T47D (cell line): ENCODE data around the gene STIM2.

Experiments used
- DNase-seq, 2 experiments: peaks; one replicate each; pipeline versions ENCODE4 v3.0.0 to v3.0.0-alpha.2; 2011 to 2012; ENCODE audit warnings: low read depth in 1 of 2, low spot score in 1 of 2
- JUND ChIP-seq: IDR thresholded peaks from 2 replicates; pipeline ENCODE4 v1.6.1; 2012; ENCODE audit warnings: low read depth
- in situ Hi-C: cut with HindIII; loops from 2 replicates; pipeline ENCODE4 v1.10.0; 2016; ENCODE audit warnings: low sequenced_read_pairs, low pct_unique_long_range_greater_than_20kb

The STIM2 gene

GRCh38 chr4:26938516-26938915 lies 77.9 kb downstream of the STIM2 start:
- in situ Hi-C loops = no loop called here
- no peak for DNase-seq
- TF ChIP-seq JUND = no peak

- DNase-seq = no peak
- no peak for TF ChIP-seq JUND
- in situ Hi-C loops = no loop called here
Measured at GRCh38 chr4:26941951-26942350, 81.3 kb downstream of the STIM2 start.

GRCh38 chr4:26942871-26943270 lies 82.2 kb downstream of the STIM2 start:
- no peak for TF ChIP-seq JUND
- DNase-seq = no peak
- in situ Hi-C loops = no loop called here

GRCh38 chr4:26943391-26943790 lies 82.8 kb downstream of the STIM2 start:
- in situ Hi-C loops = no loop called here
- no peak for TF ChIP-seq JUND
- DNase-seq = no peak

DNA sequence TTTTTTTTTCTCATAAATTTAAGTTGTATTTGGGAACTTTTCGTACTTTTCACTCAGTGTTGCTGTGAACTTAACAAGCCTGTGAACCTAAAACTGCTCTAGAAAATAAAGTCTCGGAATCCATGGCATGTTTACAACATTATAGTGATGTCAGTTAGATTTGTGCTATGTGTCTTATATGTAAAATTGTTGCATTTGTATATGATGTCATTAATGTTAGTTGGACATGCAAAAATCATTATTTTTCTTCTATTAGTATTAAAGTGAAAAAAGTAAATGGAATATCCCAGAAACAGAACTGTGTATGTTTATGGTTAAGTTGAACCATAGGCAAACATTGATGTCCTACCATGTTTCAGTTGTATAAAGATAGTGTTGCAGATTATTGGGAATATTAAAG lies 85.2 kb downstream of the STIM2 start:
- in situ Hi-C loops = no loop called here
- no peak for DNase-seq
- no peak for TF ChIP-seq JUND

DNA sequence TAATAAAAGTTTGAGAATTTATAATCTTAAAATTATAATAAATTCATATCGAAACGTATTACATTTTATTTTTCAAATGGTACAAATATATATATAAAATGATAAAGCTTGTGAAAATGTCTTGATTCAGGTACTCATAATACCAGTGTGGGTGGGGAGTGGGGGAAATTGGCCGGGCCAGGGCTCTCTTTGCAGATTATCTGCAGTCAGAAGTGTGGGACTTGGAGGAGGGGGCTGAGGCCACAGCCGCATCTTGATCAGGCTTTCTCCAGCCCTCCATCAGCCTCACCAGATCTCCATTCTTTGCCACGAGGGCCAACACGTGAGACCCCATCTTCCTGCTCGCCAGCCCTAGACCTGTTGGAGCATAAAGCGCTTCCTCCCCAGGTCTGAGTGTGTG lies 86.7 kb downstream of the STIM2 start:
- in situ Hi-C loops = no loop called here
- no peak for TF ChIP-seq JUND
- no peak for DNase-seq

GRCh38 chr4:26950446-26950845 lies 89.8 kb downstream of the STIM2 start:
- no peak for DNase-seq
- no peak for TF ChIP-seq JUND
- in situ Hi-C loops = no loop called here

- no peak for DNase-seq
- in situ Hi-C loops = no loop called here
- no peak for TF ChIP-seq JUND
Measured at GRCh38 chr4:26952891-26953290, 92.2 kb downstream of the STIM2 start.

- DNase-seq = no peak
- in situ Hi-C loops = no loop called here
- no peak for TF ChIP-seq JUND
Measured at GRCh38 chr4:26953366-26953765, 92.7 kb downstream of the STIM2 start.

DNA sequence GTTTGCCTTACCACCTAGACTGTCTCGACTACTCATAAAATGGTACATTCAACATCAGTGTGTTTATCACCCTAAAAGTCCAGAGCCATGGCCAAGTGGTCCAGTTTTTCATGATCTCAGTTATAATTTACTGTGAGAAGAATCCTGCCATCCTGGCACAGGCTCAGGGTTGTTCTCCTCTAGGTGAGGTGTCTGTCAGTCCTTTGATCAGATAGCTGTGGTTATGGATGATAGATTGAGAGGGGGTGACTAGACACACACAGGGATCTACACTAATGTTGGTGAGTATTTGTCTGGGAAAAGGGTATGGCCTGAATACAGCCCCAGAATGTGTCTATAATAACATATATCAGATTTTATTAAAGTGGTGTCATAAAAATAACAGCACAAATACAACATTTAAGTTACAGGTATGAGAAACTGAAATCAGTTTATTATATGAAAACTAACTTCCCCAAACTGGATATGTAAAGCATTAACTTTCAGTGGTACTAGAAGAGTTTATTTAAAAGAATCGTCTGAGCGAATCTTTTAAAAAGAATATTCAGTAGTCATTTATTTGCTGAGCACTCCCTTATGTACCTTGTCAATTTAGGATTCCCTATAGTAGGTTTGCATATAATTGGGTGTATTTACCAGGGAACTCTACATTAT lies 93.3 kb downstream of the STIM2 start:
- DNase-seq = no peak
- in situ Hi-C loops = no loop called here
- TF ChIP-seq JUND = no peak

DNA sequence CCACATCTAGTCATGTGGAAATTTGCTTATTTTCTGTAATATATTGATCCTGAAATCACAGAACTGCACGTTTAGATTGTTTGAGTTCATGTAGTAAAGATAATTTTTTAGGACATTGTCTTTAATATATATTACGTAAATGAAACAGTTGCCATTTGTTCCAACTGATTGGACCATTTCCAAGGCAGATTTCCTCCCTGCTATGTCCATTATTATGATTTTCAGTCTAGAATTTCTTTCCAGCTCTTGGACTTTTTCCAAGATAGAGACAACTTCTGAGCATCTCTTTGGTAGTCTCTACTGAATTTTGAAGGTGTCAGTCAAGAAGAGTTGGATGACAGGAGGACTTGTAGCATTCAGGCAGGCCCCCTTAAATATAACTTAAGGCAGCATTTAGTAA lies 94.6 kb downstream of the STIM2 start:
- in situ Hi-C loops = no loop called here
- no peak for TF ChIP-seq JUND

DNA sequence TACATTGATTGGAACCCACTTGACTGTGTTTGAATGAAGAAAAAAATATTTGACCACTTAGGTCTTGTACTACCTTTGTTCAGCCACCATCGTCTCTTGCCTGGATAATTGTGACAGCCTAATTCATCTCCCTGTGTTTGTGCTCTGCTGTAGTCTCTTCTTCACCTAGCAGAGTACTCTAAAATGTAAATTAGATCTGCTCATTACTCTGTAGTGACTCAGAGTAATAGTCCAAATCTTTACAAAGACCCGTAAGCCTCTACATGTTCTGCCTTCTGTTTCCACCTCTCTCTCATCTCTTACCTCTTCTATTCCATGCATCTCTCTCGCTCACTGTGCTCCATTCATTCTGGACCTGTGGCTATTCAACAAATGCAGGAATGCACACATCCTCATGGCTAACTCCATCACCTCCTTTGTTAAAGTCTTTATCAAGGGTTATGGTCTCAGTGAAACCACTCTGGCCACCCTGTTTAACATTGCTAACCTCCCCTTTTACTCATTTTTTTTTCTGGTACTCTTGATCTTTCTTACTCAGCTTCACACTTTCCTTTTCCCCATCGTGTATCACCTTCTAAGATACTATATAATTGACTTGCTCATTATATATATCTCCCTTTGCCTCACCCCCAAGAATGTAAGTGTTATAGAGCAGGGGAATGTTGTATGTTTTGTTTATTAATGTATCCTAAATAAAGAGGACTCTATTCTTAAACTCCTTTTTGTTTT lies 98.4 kb downstream of the STIM2 start:
- TF ChIP-seq JUND = no peak
- DNase-seq = no peak
- in situ Hi-C loops = no loop called here

More for the DNA sequence above, 94.6 kb downstream of the STIM2 start:
- no peak for DNase-seq

DNA sequence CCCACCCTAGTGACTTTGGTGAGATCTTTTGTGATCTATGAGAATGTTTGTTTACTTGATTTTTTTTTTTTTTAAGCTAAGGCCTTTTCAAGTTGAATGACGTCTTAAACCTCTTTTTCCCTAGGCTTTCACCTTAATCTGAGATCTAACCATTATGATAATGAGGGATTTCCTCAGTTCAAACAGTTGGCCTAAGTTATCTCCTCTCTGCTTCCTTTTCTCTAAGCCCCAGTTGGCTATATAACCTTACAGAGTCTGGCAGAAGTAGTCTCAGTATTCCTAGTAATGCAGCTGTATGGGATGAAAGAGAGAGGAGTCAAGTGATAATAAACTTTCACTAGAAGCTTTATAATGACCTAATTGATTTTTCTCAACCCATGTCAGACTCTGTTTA lies 99.0 kb downstream of the STIM2 start:
- no peak for TF ChIP-seq JUND
- DNase-seq = no peak
- in situ Hi-C loops = no loop called here

- TF ChIP-seq JUND = no peak
- in situ Hi-C loops = no loop called here
- no peak for DNase-seq
Measured at GRCh38 chr4:26962720-26963119, 102.1 kb downstream of the STIM2 start.
